Duodenal mucosa (tissue), 2 donors: ENCODE measurements around the gene ZNF630.

ENCODE experiments used
- H3K27ac ChIP-seq: one replicate; pipeline ENCODE4 v1.7.0; 2013; ENCODE audit warnings: low read depth, low read length
- H3K27me3 ChIP-seq, 2 donors: one replicate each; pipeline ENCODE4 v1.7.0; 2013; ENCODE audit warnings: low read length in 2 of 2, control low read depth in 1 of 2; ENCODE audit not compliant: insufficient read depth in 2 of 2, control insufficient read depth in 1 of 2
- H3K36me3 ChIP-seq, 2 donors: one replicate each; pipeline ENCODE4 v1.7.0; 2013; ENCODE audit warnings: low read length in 2 of 2, control low read depth in 1 of 2; ENCODE audit not compliant: insufficient read depth in 2 of 2, control insufficient read depth in 1 of 2
- H3K4me1 ChIP-seq, 2 donors: one replicate each; pipeline ENCODE4 v1.7.0; 2013; ENCODE audit warnings: low read length in 2 of 2, control low read depth in 1 of 2; ENCODE audit not compliant: insufficient read depth in 2 of 2, control insufficient read depth in 1 of 2
- H3K4me3 ChIP-seq, 2 donors: one replicate each; pipeline ENCODE4 v1.7.0; 2013; ENCODE audit warnings: low read length in 2 of 2, low read depth in 1 of 2
- H3K9ac ChIP-seq, 2 donors: one replicate each; pipeline ENCODE4 v1.7.0; 2013; ENCODE audit warnings: low read length in 2 of 2, low read depth in 1 of 2
- H3K9me3 ChIP-seq, 2 donors: one replicate each; pipeline ENCODE4 v1.7.0; 2013; ENCODE audit warnings: low read length in 2 of 2, control low read depth in 1 of 2; ENCODE audit not compliant: control insufficient read depth in 1 of 2

ZNF630 gene

GRCh38 chrX:48071986-48072605, 656 bp upstream of the ZNF630 start:
- H3K27me3 ChIP-seq = no peaks in the 10 kb centered on the region
- peak overlapping the region in 1 of 2 donors; percentile 88 for H3K4me3 ChIP-seq
- no peaks in the 10 kb centered on the region for H3K9me3 ChIP-seq
- H3K9ac ChIP-seq = peak overlapping the region in 1 of 2 donors; percentile 86
- H3K4me1 ChIP-seq = no peaks in the 10 kb centered on the region
- no peaks in the 10 kb centered on the region for H3K36me3 ChIP-seq
- no peak overlapping the region for H3K27ac ChIP-seq

- H3K27ac ChIP-seq = no peak overlapping the region
- H3K4me1 ChIP-seq = no peaks in the 10 kb centered on the region
- H3K9ac ChIP-seq = no peak overlapping the region
Observed at GRCh38 chrX:48068096-48068887, 3.1 kb downstream of the ZNF630 start.

GRCh38 chrX:48064261-48064660, 7.2 kb downstream of the ZNF630 start:
- no peak overlapping the region for H3K27ac ChIP-seq
- no peak overlapping the region for H3K9ac ChIP-seq
- H3K36me3 ChIP-seq = peaks cover 16 to 27% of the 10 kb centered on the region in 2 donors
- H3K9me3 ChIP-seq = peaks cover 6 to 12% of the 10 kb centered on the region in 2 donors
- H3K4me1 ChIP-seq = no peaks in the 10 kb centered on the region
- no peaks in the 10 kb centered on the region for H3K27me3 ChIP-seq
- H3K4me3 ChIP-seq = no peak overlapping the region

More at GRCh38 chrX:48068096-48068887, 3.1 kb downstream of the ZNF630 start:
- no peak overlapping the region for H3K4me3 ChIP-seq
- H3K36me3 ChIP-seq = no peaks in the 10 kb centered on the region
- H3K27me3 ChIP-seq = no peaks in the 10 kb centered on the region
- H3K9me3 ChIP-seq = no peaks in the 10 kb centered on the region

GRCh38 chrX:48059296-48059639, 12.2 kb downstream of the ZNF630 start:
- H3K36me3 ChIP-seq = peaks cover 23 to 32% of the 10 kb centered on the region in 2 donors
- no peak overlapping the region for H3K9ac ChIP-seq
- no peak overlapping the region for H3K4me3 ChIP-seq
- H3K4me1 ChIP-seq = no peaks in the 10 kb centered on the region
- H3K27me3 ChIP-seq = no peaks in the 10 kb centered on the region
- peaks cover 12 to 22% of the 10 kb centered on the region in 2 donors for H3K9me3 ChIP-seq
- H3K27ac ChIP-seq = no peak overlapping the region

DNA sequence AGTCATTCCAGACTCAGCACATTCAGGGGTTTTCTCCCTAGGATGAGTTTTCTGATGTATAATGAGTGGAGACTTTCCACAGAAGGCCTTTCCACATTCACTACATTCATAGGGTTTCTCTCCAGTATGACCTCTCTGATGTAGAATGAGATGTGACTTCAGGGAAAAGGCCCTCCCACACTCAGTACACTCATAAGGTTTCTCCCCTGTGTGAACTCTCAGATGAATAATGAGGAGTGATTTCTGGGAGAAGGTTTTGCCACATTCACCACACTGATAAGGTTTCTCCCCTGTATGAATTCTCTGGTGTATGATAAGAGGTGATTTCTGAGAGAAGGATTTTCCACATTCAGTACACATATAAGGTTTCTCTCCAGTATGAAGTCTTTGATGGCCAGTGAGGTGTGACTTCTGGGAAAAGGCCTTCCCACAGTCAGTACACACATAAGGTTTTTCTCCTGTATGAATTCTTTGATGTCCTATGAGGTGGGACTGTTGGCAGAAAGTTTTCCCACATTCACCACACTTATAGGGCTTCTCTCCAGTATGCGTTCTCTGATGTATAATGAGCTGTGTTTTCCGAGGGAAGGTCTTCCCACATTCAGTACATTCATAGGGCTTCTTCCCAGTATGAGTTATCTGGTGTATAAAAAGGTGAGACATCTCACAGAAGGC, 12.7 kb downstream of the ZNF630 start:
- Histone ChIP-seq H3K27ac (no peak overlapping the region), H3K9me3 (peaks cover 12 to 22% of the 10 kb centered on the region in 2 donors), H3K36me3 (peaks cover 23 to 32% of the 10 kb centered on the region in 2 donors)

GRCh38 chrX:48046846-48047245, 24.6 kb downstream of the ZNF630 start:
- Histone ChIP-seq H3K27ac (no peak overlapping the region), H3K36me3 (no peaks in the 10 kb centered on the region), H3K27me3 (no peaks in the 10 kb centered on the region), H3K9ac (no peak overlapping the region), H3K4me1 (no peaks in the 10 kb centered on the region), H3K4me3 (no peak overlapping the region), H3K9me3 (no peaks in the 10 kb centered on the region)

More for the DNA sequence above, 12.7 kb downstream of the ZNF630 start:
- Histone ChIP-seq H3K9ac (no peak overlapping the region), H3K27me3 (no peaks in the 10 kb centered on the region), H3K4me3 (no peak overlapping the region), H3K4me1 (no peaks in the 10 kb centered on the region)

- no peak overlapping the region for H3K4me3 ChIP-seq
- H3K9ac ChIP-seq = no peak overlapping the region
- no peaks in the 10 kb centered on the region for H3K36me3 ChIP-seq
- H3K27me3 ChIP-seq = no peaks in the 10 kb centered on the region
- H3K27ac ChIP-seq = no peak overlapping the region
- no peaks in the 10 kb centered on the region for H3K9me3 ChIP-seq
- no peaks in the 10 kb centered on the region for H3K4me1 ChIP-seq
Observed at GRCh38 chrX:48045410-48046311, 25.8 kb downstream of the ZNF630 start.

DNA sequence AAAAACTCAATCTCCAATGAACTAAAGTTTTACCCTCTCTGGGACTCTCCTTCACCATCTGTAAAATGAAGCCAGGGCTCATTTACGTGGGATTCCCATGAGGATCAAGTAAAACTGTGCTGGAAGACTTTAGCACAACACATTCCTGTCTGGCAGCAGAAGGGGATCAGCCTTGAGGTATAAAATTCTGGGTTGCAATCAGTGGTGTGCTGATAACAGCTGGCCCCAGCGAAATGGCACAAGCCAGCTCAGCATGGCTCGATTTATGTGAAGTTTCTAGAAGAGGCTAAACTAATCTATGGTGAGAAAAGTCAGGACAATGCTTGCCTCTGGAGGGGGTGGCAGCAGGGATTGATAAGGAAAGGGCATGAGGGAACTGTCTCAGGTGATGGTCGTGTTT, 28.4 kb downstream of the ZNF630 start:
- Histone ChIP-seq H3K9me3 (no peaks in the 10 kb centered on the region), H3K4me3 (no peak overlapping the region), H3K27me3 (no peaks in the 10 kb centered on the region), H3K27ac (no peak overlapping the region), H3K4me1 (no peaks in the 10 kb centered on the region), H3K36me3 (no peaks in the 10 kb centered on the region), H3K9ac (no peak overlapping the region)

DNA sequence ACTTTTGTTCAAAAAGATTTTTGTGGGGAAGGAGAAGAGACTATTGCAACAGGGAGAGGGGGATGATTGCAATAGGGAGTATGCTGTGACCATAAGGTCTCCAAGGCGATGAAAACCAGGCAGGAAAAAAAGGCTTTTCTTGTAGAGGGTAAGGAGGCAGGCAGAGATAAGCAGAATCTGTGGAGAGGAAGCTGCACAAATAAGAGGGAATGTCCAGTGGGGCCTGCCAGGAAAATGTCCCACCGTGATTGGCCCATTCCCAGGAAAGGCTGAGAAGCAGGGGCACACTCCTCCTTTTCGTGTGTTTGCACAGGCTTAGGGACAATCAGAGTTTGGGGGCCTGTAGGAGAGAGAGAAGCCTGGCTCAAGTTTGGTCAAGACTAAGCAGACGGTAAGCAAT, 35.5 kb downstream of the ZNF630 start:
- Histone ChIP-seq H3K4me1 (no peaks in the 10 kb centered on the region), H3K9ac (no peak overlapping the region), H3K27me3 (no peaks in the 10 kb centered on the region), H3K9me3 (no peaks in the 10 kb centered on the region), H3K27ac (no peak overlapping the region), H3K4me3 (no peak overlapping the region), H3K36me3 (no peaks in the 10 kb centered on the region)
